NCI-H187 treated with DMSO at 0.1 percent for 48 hours (cell line): ENCODE data around the gene NFATC3.

Experiments used
- DNase-seq: peaks from one replicate; lab custom pipeline; 2025; lab: John Stamatoyannopoulos, UW

Gene NFATC3

DNA sequence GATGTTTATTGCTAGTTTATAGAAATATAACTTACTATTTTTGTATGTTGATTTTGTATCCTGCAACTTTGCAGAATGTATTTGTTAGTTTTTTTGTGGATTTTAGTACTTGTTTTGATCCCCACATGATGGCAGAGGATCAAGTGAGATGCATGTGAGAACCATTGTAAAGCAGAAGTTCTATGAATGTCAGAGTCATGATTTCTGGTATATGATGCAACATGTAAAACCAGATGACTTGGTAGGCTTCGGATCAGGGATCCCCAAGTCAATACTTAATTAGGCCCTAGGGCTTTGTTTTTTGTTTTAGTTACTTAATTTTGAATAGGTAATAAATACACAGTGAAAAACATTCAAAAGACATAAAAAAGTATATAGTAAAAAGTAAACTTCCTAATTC lies 104.9 kb downstream of the NFATC3 start:
- no peak for DNase-seq

DNA sequence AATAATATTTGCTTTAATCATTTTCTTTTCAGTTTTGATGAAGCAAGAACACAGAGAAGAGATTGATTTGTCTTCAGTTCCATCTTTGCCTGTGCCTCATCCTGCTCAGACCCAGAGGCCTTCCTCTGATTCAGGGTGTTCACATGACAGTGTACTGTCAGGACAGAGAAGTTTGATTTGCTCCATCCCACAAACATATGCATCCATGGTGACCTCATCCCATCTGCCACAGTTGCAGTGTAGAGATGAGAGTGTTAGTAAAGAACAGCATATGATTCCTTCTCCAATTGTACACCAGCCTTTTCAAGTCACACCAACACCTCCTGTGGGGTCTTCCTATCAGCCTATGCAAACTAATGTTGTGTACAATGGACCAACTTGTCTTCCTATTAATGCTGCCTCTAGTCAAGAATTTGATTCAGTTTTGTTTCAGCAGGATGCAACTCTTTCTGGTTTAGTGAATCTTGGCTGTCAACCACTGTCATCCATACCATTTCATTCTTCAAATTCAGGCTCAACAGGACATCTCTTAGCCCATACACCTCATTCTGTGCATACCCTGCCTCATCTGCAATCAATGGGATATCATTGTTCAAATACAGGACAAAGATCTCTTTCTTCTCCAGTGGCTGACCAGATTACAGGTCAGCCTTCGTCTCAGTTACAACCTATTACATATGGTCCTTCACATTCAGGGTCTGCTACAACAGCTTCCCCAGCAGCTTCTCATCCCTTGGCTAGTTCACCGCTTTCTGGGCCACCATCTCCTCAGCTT lies 105.8 kb downstream of the NFATC3 start:
- DNase-seq = no peak

DNA sequence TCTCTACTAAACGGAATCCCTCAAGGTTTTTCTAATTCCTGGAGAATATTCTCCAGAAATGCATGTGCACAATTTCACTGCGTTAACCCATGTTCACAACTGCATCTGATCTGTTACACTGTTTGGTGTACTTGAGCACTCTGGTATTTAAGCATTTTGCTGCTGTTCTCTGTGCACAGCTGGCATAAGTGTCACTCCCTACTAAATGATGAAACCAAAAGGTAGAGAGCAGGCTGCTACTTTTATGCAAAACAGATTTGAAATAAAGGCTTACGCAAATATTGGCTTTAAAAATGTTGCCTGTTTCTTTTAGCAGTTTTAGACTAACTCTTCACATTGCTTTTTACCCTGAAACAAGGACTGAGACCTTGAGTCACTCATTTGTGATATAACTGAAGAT lies 109.1 kb downstream of the NFATC3 start:
- no peak for DNase-seq

DNA sequence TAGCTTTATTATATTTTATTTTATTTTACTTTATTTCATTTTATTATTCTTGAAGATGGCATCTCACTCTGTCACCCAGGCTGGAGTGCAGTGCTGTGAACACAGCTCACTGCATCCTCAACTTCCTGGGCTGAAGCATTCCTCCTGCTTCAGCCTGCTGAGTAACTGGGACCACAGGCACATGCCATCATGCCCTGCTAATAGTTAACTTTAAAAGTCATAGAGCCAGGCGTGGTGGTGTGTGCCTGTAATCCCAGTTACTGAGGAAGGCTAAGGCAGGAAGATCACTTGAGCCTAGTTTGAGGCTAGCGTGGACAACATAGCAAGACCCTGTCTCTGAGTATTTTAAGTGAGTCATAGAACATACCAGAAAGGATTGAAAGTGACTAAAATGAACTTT lies 112.1 kb downstream of the NFATC3 start:
- DNase-seq = no peak

DNA sequence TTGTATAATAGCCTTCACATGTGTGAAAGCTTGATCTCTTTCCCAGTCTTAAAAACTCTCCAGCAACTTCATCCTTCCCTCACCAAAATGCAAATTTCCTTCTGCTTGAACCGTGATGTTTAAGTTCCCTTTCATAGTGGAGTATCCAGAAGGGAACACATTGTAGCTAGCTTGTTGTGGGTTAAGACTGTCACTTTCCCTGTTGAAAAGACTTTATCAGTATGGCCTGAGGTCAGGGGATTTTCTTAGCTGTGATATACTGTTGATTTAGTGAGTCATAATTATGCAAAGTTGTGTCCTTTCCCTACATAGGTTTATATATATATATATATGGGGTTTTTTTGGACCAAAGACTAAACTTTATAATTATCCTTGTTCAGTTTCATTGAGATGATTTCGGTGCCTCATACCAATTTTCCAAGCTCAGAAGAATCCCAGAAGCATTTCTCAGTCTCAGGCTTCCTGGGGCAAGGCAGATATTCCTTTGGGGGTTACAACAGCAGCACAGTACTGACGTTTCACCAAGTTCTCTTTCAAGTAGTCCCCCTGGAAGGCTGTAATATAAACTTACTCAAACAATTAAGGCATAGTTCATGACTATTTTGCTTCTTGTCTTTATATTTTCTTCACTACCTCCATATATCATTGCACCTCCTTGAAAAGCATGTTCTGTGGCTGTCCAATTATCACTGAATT lies 115.1 kb downstream of the NFATC3 start:
- no peak for DNase-seq

DNA sequence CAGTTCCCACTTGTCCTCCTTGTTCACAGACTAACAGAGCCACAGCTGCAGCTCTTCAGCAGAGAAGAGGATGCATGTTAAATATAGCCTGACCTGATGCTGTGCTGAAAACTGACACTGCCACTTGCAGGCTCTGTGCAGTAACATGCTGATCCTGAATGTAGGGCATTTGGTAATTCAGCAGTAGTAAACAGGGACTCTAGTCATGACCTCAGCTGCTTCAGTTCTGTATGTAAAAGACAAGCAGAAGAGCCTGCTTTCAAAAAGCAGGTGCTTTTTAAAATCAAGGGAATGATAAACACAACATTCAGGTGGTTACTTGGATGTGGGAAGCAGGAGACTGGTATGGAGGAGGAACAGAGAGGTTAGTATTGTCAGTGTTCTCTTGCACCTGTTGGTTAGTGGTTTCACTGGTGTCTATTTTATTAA lies 116.9 kb downstream of the NFATC3 start:
- DNase-seq = peak; percentile 65

DNA sequence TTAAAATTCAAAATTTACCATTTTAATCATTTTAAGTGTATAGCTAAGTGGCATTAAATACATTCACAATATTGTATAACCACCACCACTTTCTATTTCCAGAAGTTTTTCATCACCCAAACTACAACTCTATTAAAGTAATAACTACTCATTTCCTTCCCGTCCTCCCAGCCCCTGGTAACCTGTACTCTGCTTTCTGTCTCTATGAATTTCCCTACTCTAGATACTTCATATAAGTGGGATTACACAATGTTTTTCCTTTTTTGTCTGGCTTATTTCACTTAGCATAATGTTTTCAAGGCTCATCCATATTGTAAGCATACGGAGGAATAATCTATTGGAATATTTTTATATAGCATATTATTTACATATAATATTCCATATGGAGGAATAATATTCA lies 121.1 kb downstream of the NFATC3 start:
- DNase-seq = no peak

DNA sequence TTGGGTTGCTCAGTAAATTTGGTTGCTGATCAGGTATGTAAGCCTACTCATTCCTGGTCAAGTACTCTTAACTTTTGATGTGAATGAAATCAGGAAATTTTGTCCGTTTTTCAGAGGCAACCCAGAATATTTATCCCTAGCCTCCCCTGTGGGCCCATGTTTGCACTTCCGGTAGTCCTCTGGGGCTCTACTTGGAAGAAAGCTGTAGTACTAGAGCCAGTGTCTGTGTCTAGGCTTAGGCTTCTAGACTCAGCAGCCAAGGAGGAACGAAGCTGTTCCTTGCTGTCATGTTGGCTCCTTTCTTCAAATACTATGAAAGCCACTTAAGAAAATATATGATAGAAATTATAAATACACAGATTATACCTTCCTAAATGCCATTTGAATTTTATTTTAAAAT lies 129.6 kb downstream of the NFATC3 start:
- DNase-seq = no peak

DNA sequence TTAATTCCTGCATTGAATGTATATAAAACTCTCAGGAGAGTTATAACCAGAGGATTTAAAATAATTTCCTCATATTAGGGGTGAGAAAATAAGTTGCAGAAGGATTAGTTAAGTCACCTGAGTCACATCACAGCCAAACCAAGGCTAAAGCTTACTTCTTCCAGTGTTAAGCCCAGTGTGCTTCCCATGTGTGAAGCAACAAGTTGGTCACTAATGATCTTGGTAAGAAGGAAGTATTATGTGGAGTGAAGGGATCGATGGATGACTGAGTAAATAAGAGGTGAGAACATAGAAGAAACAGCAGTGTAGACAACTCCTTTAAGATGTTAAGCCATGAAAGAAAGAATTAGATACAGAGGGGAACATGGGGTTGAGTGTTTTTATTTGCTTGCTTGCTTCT lies 130.1 kb downstream of the NFATC3 start:
- no peak for DNase-seq

DNA sequence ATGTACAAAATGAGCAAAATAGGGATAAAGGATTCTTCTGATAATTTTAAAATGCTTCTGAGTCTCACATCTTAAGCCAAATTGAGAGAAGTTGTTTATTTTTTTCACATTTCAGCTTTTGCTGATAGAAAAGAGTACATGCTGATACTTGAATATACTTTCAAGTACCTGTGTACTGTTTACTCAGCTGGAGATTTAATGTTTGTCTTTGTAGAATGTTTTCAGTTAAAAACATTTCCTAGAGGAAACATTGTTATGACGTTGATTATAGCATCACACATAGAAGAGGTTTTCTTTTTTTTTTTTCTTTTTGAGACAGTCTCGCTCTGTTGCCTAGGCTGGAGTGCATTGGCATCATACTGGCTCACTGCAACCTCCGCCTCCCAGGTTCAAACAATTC lies 131.1 kb downstream of the NFATC3 start:
- DNase-seq = no peak

DNA sequence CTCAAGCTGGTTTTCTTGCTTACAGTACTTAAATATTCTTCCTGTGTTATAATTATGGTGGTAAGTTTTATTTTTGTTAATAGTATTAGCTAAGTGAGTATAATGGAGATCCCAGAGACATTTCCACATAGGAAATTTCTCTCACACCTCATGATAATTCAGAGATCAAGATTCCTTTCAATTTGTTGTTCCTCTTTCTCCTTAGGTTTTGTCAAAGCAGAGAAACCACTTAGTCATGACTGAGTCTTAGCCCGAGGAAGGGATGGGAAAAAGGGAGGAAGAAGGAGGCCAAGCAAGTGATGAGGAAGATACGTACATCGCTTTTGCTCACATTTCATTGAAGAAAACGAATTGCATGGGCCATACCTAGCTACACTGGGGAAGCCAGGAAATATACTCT lies 132.3 kb downstream of the NFATC3 start:
- DNase-seq = no peak

DNA sequence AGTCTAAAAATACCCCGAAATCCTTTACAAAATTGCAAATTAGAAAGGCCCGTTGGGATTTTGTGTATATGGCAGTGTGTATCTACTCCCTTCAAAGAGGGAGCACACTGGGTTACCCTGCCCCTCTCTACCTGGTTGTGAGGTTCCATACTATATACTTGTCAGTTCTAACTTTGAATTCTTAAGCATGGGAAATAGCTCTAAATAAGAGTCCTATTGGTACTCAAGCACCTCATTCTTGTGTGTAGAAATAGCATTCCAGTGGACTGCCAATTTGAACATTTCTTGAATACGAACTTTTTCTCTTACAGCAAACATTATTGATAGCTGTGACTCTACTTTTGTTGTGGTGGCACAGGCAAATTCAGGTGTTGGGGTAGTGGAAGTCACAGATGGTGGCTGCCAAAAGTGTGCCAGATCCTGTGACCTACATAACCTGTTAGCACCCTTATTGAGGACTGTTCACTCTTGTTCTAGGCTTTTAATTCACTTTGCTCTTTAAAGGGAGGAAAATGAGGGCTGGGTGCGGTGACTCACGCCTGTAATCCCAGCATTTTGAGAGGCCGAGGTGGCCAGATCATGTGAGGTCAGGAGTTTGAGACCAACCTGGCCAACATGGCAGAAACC lies 134.7 kb downstream of the NFATC3 start:
- DNase-seq = no peak

DNA sequence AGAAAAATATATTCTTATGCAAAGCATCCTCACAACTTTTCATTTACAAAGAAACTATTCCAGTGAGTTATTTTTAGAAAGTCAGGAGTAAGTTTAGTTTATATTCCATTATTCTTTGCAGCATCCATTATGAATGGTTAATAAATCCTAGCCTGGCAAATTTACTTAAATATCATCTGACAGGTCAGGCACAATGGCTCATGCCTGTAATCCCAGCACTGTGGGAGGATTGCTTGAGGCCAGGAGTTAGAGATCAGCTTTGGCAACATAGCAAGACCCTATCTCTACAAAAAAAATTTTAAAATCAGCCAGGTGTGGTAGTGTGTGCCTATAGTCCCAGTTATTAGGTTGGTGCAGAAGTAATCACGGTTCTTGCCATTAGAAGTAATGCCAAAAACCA lies 137.9 kb downstream of the NFATC3 start:
- DNase-seq = no peak

DNA sequence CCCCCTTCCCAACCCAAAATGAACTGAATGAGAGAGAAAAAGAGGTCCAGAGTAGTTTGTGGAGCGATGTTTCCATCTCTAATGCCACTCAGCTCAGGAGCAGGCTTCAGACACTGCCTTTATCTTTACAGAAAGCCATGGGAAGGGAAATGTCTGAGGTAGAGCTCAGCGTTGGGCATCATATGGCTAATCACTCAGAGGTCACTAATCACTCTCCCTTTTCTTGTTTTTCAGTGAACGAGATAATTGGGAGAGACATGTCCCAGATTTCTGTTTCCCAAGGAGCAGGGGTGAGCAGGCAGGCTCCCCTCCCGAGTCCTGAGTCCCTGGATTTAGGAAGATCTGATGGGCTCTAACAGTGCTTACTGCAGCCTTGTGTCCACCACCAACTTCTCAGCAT lies 140.9 kb downstream of the NFATC3 start:
- no peak for DNase-seq

DNA sequence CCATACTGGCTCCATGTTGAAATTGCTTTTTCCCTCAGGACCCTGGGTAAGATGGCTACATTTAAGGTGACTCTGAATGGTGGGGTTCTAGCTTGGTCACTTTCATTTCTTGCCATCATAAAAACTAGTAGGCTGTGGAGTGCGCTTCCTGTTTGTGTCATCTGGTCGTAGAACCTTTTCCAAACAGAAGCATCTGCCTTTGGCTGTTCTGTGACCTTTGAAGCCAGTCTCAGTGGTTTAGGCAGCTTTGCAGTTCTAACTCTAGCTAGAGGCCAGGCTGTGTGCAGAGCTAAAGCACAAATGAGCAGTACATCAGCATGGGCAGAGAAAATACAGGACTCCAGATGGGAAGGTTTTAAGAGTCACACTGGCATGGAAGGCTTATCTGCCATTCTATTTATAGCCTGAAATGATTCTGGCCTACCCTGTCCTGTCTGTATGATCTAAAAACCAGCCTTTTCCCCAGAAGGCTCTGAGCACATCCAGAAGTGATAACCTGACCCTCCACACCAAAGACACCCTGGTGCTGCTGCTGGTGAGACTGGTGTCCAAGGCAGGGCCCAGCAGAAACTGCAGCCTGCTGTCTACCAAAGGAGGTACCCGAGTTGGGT lies 142.1 kb downstream of the NFATC3 start:
- no peak for DNase-seq

DNA sequence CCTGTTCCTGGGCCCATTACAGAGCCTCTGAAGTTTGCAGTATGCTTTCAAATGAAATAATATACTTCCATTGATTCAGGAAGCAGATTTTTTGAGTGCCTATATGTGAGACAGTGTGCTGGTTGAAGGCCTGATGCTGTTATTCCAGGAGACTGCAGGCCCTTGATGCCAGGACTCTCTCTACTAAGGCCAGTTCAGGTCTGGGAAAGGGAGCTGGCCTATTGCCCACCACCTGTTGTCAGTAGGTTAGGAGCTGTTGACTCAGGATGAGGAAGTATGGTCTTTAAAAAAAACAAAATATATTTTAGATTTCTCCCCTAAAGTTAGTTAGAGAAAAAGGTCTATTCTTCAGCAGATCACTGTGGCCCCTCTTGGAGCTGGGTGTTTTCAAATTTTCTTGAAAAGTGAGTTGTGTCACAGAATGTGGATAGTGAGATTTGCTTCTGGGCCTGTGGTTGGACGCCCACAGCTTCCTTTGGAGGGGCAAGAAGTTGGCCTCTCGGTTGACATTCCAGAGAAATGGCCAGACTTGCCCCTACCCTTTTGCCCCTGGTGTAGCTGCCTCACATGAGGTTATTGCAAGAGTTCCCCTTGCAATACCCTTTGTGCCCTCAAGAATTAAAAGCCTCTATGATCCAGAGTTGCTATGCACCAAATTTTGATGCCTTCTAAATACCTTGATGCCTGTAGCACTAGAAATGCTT lies 142.8 kb downstream of the NFATC3 start:
- DNase-seq = no peak

DNA sequence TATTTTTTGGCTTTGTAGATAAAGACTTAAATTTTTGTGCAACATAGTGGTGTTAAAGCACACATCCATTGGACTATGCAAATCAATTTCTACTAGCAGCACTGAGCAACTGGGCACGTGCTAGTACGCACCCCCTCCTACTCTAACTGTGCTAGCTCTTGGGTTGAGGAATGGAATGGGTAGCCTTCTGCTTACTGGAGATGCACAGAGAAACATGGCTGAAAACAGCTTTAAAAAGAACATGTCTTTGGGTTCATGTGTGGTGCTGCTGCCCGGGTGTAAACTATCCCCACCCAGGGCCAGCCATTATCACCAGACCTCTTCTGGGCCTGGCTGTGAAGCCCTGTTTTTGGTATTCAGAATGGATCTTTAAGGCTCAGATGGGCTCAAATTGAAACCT lies 143.5 kb downstream of the NFATC3 start:
- no peak for DNase-seq

DNA sequence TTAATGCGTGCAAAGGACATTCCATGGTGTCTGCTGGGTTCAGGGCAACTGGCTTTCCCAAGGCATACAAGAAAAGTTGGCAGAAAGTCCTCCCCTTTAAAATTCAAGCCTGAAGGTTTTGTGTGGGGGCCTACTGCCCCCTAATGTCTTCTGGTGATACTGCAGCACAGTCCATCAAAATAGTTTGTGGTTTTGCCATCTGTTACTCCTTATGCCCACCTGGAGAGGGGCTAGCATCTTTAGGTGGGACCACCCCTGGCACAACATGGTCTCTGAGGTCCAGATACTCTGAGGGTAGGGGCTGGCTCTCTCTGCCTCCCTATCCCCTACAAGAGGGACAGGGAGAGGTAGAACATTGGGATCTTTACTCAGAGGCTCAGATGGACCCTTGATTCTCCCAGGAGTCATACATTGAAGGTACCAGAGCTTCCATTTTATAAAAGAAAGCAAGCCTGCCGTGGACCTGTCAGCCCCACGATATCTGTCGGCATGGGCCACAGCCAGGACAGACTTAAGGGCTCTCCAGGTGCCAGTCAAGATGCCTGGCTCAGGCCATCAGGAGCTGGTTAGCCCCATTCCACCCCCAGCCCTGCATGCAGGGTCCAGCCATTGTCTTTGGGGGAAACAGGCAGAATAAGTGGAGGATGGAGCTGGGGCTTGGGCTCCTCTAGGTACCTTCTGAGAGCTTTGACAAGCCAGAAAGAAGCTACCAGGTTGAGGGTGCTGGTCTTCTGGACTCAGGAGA lies 144.4 kb downstream of the NFATC3 start:
- DNase-seq = no peak

DNA sequence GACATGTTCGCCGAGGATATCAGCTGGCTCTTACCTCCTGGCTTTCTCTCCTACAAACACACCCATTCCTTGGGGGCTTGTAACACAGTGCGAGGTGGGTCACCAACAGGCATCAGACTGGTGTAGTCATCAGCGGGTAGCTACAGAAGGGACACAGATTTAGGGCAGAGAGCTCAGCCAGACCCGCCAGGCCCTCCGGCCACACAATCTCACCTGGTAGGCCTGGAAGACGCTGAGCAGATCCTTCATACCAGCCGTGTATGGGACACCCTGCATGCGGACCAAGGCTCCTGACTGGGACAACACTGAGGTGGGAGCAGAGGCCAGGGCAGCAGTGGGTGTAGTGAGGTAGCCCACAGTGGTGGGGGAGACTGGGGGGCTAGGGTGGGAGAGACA lies 145.0 kb downstream of the NFATC3 start:
- DNase-seq = no peak

DNA sequence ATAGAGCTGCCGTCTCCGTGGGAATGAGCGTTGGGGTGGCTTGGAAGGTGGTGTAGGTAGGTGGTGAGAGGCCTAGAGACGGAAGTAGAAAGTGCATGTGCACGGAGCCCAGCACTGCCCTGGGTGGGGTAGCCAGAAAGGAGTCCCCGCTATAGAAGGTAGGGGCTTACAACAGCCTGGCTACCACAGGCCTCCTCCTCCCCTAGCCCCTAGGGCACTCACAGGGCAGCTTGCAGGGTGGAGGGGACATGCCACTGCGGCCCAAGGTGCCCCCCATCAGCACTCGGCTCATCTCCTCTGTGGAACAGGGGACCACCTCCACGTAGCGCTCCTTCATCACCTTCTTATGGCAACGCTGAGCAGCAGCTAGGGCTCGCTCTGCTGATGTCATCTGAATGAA lies 145.8 kb downstream of the NFATC3 start:
- no peak for DNase-seq

DNA sequence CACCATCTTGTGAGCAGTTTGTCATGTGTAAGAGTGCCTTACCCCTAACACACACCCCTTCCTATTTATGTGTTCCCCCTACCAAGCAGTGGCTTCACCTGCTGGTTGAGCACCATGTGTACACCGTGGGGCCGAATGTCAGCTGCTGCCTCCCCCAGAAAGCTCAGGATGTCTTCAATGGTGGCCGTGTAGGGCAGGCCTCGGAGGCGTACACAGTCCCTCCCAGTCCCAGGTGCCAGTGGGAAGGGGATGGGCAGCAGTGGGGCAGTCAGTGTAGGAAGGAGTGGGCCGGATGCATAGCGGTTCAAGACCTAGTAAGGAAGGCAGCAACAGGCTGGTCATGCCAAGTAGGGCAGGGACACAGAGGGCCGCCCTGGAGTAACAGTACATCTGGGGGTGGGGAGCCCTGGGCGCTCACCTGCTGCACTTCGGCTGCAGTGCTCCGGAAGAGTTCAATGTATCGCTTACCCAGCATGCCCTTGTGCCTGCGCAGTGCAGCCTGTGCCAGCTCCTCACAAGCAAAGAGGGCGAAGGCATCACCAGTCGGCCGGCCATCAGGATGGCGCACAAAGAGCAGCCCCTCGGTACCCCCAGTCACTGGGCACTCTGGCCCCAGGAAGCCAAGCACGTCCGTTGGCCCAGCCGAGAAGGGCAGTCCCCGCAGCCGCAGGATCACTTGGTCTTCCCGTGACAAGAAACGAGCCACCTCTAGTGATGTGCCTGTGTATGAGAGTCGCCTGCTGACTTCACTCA lies 146.4 kb downstream of the NFATC3 start:
- DNase-seq = no peak
